ENCODE results near the gene PCED1B.

The PCED1B gene

GRCh38 chr12:47124451-47124850 lies 45.0 kb downstream of the PCED1B start:
- Mint-ChIP-seq H3K36me3 (ENCODE audit: low read depth) (no peaks in the 10 kb centered on the region), H3K4me1 (no peaks in the 10 kb centered on the region), H3K27me3 (ENCODE audit: low read depth, poor library complexity) (peaks cover 3% of the 10 kb centered on the region), H3K9me3 (no peaks in the 10 kb centered on the region), H3K4me3 (no peak overlapping the region), H3K27ac (no peak overlapping the region)
- TF ChIP-seq, protein P1, sequence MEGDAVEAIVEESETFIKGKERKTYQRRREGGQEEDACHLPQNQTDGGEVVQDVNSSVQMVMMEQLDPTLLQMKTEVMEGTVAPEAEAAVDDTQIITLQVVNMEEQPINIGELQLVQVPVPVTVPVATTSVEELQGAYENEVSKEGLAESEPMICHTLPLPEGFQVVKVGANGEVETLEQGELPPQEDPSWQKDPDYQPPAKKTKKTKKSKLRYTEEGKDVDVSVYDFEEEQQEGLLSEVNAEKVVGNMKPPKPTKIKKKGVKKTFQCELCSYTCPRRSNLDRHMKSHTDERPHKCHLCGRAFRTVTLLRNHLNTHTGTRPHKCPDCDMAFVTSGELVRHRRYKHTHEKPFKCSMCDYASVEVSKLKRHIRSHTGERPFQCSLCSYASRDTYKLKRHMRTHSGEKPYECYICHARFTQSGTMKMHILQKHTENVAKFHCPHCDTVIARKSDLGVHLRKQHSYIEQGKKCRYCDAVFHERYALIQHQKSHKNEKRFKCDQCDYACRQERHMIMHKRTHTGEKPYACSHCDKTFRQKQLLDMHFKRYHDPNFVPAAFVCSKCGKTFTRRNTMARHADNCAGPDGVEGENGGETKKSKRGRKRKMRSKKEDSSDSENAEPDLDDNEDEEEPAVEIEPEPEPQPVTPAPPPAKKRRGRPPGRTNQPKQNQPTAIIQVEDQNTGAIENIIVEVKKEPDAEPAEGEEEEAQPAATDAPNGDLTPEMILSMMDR (IDR thresholded peaks at IDR 0.05): no peak
- DNase-seq: no peak

DNA sequence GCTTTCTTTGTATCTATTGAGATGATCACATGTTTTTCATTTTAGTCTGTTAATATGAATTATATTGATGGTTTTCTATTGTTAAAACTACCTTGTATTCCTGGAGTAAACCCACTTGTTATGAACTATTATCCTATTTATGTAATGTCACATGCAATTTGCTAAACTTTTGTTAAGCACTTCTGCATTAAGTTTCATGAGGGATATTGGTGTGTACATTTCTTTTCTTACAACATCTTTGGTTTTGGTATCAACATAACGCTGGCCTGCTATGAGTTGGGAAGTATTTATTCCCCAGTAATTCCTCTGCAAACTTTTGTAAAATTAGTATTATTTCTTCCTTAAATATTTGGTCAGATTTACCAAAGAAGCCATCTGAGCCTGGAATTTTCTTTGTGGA lies 46.8 kb downstream of the PCED1B start:
- Mint-ChIP-seq H3K4me1 (no peaks in the 10 kb centered on the region), H3K36me3 (ENCODE audit: low read depth) (no peaks in the 10 kb centered on the region), H3K27me3 (ENCODE audit: low read depth, poor library complexity) (peaks cover 3% of the 10 kb centered on the region), H3K4me3 (no peak overlapping the region), H3K27ac (no peak overlapping the region), H3K9me3 (no peaks in the 10 kb centered on the region)
- TF ChIP-seq, protein P1 (IDR thresholded peaks at IDR 0.05): no peak
- DNase-seq: no peak

DNA sequence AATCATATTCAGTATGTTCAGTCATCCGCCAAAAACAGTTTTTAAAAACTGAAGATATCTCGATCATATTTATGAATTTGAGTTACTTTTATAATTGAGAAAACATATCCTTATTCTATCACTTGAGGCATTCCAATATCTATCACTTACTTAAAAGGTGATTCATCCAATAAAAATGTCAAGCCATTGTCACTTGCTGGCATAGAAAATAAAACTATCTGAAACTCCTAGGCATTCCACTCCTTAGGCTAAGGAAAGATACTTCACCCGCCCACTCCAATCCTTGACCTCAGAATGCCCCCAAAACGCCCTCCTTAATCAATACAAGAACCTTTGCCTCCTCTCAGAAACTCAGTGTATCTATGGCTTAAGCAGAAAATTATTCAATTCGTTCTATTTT lies 51.6 kb downstream of the PCED1B start:
- H3K4me1 Mint-ChIP-seq: no peaks in the 10 kb centered on the region
- no peak overlapping the region for H3K4me3 Mint-ChIP-seq
- H3K27ac Mint-ChIP-seq: no peak overlapping the region
- H3K27me3 Mint-ChIP-seq (ENCODE audit: low read depth, poor library complexity): peaks cover 6% of the 10 kb centered on the region
- no peak for DNase-seq
- no peaks in the 10 kb centered on the region for H3K36me3 Mint-ChIP-seq (ENCODE audit: low read depth)
- TF ChIP-seq, protein P1 (IDR thresholded peaks at IDR 0.05): no peak
- no peaks in the 10 kb centered on the region for H3K9me3 Mint-ChIP-seq

- H3K9me3 Mint-ChIP-seq: no peaks in the 10 kb centered on the region
- H3K36me3 Mint-ChIP-seq (ENCODE audit: low read depth): no peaks in the 10 kb centered on the region
- H3K27me3 Mint-ChIP-seq (ENCODE audit: low read depth, poor library complexity): peaks cover 5% of the 10 kb centered on the region
- TF ChIP-seq, protein P1 (IDR thresholded peaks at IDR 0.05): no peak
- H3K4me1 Mint-ChIP-seq: no peaks in the 10 kb centered on the region
- no peak overlapping the region for H3K4me3 Mint-ChIP-seq
- no peak for DNase-seq
- no peak overlapping the region for H3K27ac Mint-ChIP-seq
These were observed 54.6 kb downstream of the PCED1B start for GRCh38 chr12:47134005-47134404.

- Mint-ChIP-seq H3K36me3 (ENCODE audit: low read depth) (no peaks in the 10 kb centered on the region), H3K9me3 (peaks cover 4% of the 10 kb centered on the region), H3K4me1 (no peaks in the 10 kb centered on the region)
These were observed 56.2 kb downstream of the PCED1B start for GRCh38 chr12:47135578-47135977.

More at GRCh38 chr12:47135578-47135977, 56.2 kb downstream of the PCED1B start:
- DNase-seq: no peak
- no peak overlapping the region for H3K27ac Mint-ChIP-seq
- TF ChIP-seq, protein P1 (IDR thresholded peaks at IDR 0.05): no peak
- peaks cover 3% of the 10 kb centered on the region for H3K27me3 Mint-ChIP-seq (ENCODE audit: low read depth, poor library complexity)
- no peak overlapping the region for H3K4me3 Mint-ChIP-seq

Data from nephron progenitor cell (in vitro differentiated cells).